RKO (cell line): ENCODE measurements around the gene GSG1L.

Source experiments
- DNase-seq: peaks from one replicate; pipeline ENCODE4 v3.0.0-alpha.2; 2016; ENCODE audit warnings: low spot score

GSG1L gene

DNA sequence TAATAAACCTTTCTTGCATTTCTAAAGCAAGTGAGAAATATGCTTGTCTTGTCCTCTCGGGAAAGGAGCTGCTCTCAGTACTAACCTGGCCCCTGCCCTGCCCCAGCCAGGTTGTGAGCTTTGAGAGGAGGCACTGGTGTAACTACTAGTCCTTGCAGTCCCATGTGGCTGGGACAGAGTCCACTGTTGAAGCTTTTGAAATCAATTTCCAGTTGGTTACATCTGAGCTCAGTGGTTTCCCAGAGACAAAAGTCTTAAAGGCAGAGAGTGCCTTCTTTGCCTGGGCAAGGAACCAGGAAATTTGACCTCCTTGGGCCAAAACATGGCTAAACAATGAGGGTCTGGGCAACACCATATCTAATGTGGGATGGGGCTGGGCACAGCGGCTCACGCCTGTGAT lies 48.7 kb downstream of the GSG1L start:
- no peak for DNase-seq

DNA sequence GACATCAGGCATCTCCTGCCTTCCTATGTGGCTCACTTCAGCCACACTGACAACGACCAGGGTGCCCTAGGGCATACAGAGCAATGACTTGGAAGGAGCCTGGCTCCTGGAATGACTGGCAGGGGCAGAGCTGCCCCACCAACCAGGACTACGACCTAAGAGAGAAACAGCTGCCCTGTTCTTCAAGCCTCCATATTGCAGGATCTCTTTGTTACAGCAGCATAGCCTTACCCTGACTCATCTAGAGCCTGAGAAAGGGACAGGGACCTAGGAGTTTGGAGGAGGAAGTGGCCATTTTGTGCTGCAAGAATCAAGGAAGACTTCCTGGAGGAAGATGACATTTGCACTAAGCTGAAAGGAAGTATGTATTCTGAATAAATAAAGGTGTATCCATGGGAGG lies 49.6 kb downstream of the GSG1L start:
- no peak for DNase-seq

DNA sequence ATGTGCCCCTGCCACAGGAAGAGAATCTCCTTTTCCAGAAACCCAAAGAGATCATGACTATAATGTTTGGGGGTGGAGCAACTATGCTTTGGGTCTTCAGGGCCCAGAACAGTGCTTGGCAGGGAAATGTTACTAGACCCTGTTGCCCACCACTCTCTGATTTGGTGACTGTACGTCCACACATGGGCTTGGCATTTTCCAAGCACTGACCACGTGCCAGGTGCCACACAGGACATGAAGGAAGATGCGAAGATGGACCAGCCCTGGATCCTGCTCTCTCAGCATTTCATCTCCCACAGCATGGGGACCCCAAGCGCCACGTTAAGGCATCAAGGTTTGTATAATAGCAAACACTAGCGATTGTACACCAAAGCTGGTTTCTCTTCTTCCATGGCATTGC lies 50.1 kb downstream of the GSG1L start:
- DNase-seq, result no peak

DNA sequence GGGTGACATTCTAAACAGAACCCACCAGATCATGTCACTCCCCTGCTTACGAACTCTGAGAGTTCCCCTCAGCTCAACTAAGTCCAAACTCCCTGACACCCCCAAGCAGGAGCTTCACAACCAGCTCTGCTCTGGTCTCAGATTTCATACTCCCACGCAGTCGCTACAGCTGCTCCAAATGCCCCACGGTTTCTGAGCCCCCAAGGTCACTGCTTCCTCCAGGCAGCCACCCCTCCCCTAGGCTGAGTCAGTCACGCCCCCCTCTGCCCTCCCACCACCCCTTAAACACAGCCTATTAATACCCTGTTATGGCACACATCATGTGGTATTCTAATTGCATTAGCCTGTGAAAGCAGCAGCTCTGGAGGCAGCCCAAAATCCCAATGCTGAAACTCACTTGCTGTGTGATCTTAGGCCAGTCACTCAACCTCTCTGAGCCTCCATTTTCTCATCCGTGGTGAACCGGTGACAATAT lies 51.5 kb downstream of the GSG1L start:
- DNase-seq, result no peak

DNA sequence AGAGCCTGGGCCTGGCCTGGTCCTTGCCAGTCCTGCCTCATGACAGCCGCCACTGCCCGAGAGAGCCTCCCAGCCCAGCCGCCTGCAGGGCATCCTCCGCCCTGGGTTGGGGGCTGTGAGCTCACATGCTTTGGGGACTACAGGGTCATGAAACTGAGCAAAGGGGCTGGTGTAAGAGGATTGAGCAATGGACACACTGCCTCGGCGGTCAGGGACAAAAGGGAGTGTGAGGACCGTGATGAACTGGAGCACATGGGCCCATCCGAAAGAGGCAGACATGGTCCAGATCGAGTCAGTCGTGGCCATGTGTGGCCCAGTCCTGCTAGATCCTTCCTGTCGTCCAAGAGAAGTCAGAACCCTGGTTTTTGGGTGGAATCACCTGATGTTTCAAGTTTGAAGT lies 52.3 kb downstream of the GSG1L start:
- DNase-seq, result no peak

DNA sequence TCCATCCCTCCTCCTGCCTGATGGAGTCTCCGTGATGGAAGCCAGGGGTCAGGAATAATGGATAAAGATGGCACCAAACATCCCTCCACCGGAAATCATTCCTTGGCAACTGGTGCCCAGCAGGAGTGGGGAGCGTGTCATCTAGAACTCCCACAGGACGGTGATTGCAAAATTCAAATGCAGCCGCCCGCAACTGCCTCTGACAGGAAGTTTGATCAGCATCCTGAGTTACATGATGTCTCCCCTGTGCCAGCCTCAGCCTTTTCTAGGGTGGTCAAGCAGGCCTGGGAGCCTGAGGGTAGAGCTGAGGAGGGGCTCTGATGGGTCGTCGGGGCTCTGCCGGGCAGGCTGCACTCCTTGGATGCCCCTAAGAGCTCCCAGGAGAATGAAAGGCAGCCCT lies 52.8 kb downstream of the GSG1L start:
- no peak for DNase-seq

DNA sequence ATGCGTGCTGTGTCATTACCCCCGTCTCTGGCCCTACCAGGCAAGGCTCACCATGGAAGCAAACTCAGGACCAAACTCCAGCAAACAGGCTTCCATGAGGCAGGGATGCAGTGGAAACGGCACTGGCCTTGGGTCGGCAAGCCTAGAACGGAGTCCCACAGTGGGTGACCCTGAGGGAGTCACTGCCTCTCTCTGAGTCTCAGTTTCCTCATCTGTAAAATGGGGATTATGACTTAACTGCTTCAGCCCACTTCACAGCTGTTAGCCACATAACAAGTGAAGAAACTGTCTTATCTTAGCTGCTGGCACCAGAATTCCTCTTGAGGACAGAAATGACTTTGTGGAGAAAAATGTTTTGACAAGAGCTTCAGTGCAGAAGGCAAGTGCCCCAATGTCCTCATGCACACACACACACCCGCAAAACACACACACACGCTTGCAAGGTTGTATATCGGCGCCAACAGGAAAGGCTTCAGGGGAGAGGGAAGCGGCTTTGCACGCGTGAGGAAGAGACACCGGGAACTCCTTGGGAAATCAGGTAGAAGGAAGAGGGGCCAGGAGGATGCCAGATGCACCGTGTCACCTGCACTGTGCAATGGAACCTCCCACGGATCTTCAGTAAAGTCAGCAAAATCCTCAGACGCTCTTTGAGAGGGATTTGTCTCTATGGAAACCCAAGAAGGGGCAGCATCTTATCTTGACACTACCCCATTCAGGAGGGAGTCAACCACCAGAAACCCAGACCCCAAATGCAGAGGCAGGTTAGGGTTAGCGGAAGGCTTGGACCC lies 53.7 kb downstream of the GSG1L start:
- no peak for DNase-seq

DNA sequence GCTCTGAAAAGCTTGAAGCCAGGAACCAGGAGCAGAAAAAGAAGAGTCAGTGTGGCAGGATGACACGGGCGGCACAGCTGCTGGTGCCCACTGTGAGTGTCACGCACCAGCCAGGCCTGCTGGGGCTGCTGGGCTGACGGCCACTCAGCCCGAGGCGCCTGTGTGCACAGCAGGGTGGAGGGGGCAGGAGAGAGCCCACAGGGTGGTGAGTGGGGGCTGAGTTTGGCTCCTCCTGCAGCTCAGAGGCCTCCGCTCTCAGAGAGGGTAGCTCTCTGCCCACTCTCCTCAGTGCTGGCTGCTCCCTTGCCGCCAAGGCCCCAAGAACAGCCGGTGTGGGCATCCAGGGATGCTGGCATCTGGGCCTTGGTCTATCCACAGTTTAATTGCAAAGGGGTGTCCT lies 59.6 kb downstream of the GSG1L start:
- DNase-seq, result no peak

DNA sequence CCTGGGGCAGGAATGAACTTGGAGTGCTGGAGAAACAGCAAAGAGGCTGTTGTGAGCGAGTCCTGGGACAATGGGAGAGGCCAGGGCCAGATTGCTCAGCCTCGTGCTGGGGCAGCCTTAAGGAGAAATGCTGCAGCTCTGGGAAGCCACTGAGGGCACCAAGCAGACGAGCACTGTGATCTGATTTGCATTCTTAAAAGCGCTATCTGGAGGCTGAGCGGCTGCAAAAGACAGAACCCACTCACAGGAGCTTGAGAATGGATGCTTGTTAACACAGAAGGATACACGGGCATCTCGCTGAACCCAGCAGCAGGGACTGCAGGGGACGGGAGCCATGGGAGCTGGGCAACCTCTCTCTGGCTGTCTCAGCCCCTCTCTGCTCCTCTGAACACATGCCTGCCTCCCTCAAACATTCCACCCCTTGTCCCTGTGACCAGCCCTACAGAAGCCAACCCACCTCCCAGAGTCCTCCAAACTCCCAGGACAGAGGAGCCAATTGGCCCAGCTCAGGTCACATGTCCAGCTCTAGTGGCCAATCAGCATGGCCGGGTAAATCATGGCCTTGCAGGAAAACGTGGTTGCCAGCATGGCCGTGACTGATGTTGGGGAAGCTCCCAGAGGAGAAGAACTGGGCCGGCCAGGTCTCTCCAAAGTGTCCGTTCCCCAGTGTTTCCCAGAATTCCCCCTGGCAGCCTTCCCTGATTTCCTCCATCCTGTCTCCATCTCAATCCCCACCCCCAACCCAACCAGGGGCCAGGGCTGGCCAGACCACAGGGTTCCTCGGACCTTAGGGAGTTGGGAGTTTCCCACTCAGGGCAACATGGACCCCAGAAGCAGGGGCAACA lies 60.3 kb downstream of the GSG1L start:
- no peak for DNase-seq

DNA sequence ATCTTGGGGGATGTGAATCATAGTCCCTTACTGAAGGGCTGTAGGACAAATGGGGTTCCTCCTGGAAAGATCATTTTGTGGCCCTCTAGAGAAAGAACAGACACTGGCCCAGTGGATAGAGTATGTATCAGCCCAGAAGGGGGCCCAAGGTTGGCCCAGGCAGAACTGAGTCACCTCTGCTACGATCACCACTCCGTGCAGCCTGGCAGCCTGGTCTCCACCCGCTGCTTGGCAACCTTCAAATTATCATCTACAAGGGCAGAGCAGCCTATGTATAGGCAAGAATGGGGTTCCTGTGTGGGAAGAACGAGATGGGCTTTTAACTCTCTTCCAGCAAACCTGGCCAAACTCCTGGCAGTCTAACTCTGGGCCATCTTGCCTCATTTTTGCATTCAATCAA lies 61.9 kb downstream of the GSG1L start:
- DNase-seq, result no peak

DNA sequence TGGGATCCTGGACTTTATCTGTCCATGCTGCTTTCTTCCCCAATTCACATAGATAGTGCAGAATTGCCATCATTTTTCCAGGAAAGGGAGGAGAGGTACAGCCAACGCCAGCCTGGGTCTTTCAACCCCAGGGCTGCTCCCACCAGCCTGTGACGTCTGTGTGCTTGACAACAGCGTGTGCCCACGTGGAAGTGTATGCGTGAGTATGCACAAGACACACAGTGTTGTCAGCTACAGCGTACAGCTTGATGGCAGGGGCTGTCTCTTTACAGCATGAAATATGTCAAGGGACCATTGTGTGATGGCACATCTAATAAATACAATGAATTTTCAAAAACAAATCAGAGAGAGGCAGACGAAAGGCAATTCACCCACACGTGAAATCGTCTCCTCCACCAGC lies 62.3 kb downstream of the GSG1L start:
- DNase-seq, result no peak

DNA sequence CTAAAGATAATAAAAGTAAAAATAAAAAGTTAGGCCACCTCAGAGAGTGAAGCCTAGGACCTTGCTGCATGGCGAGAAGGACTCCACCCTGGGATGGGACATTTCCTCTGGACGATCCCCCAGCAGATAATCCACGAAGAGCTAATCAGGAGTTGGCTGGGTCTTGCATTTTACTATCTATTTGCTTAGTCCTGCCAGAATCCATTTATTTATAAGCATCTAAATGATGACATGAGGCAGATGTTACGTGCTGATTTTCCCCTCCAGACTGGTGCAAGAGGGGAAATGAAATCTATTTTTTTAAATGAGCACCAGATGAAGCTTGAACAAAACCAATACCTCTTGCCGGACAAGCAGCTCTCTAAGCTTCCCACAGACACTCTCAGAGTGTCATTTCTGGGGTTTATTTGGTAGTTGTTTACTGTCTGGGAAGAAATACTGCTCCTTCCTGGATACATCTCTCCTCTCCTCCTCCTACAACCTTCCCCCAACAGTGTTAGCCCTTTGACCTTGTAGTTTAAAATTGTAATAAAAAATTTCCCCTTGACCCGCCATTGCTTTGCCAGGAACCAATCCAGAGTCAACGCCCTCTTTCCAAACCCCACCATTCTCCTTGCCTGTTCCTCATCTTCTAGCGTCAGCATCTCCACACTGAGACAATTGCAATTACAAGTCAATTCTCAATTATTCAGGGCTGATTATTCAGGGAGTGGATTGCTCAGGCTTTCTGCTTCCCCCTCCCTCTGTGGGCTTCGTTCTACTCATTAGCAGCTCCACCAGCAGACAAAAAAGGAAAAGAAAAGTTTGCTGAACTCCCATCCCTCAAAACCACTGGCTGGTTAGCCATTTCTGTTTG lies 63.0 kb downstream of the GSG1L start:
- DNase-seq, result no peak

DNA sequence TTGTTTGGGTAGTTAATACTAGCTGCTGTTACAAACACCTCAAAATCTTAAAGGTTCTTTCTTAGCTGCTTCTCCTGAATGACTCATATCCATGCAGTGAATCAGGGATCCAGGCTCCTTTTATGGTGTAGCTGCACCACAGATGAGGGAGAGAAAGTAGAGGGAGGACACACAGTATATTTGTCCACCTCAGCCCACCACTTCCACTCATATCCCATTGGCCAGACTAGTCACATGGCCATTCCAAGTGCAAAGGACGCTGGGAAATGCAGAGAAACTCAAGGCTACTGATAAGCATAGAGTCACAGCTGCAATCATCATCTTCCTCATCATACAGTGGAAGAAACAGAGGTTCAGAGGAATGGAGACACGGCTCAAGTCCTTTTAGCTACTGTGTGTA lies 63.8 kb downstream of the GSG1L start:
- peak; percentile 47 for DNase-seq

DNA sequence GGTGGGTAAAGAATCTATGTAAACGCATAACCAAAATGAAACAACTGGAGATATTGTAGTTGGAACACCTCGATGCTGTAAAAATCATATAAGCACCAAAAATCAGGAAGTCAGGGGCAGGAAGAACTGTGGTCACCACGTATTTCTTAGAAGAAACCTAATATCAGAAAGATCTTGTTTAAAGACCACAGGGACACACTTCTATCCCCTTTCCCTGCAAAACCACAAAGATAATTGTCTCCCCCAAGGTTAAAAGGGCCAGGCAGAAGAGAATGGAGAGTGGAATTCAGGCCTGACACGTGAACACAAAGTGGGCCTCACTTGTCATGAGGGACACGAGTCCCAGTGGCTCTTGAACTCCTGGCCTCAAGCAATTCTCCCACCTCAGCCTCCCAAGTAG lies 68.1 kb downstream of the GSG1L start:
- no peak for DNase-seq

DNA sequence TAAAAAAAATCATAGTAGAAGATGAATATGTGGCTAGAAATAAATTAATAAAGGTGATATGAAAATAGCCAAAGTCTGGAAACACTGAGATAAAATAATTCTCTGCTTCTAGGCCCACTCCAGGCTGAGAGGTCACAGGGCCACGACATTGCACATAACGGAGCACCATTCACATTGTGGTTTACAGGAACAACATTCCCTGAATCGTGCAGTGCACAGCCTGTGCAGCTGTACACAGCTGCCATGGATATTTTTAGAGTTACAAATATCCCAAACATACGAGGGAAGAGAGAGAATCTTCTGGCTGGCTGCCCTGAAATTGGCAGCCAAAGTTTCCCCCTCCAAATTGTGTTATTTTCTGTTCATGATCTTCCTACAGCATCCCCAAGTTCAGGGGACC lies 68.8 kb downstream of the GSG1L start:
- DNase-seq, result no peak

DNA sequence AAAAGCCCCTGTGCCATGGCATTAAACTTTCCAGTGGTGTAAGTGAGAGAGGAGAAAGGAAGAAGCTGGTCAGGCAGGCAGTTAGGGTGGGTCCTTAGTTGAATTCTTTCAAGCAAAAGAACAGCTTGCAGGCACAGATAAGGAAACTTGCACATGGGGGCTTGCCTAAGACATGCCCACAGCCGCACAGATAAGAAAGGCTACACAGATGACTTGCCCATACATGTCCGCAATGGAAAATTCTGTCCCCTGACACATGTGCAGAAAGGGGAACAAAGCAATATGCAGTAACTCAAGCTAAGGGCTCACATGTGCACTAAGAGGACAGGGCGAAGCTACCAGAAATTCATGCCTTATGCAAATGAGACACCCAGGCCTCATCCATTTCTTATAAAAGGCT lies 69.9 kb downstream of the GSG1L start:
- DNase-seq, result no peak

DNA sequence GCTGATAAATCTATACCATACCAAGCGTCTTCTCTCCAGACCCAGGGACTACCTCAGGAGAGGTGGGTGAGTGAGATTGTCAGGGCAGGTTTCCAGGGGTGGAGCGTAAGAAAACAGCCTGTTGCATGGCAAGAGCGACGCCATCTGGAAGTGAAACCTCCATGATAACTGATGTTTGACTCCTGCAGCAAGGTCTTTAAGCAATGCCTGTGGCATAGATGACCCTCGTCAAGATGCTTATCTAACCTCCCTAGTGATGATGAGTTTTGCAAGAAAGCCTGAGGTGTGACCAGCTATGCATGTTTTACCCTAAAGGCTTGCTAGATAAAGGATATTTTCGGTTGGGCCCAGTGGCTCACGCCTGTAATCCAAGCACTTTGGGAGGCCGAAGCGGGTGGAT lies 71.6 kb downstream of the GSG1L start:
- DNase-seq, result no peak

DNA sequence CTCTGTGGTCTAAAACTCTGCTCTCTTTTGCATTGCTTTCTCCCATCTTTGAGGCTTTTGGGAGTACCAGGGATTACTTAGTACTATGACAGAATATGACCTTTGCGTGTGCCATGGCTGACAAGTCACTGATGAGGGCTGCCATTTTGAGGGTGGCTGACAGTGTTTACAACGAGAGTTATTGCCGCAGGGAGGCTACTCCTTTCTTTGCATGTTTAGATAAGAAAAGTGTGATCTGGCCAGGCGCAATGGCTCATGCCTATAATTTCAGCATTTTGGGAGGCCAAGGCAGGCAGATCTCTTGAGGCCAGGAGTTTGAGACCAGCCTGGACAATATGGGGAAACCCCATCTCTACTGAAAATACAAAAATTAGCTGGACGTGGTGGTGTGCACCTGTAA lies 77.5 kb downstream of the GSG1L start:
- DNase-seq, result no peak

DNA sequence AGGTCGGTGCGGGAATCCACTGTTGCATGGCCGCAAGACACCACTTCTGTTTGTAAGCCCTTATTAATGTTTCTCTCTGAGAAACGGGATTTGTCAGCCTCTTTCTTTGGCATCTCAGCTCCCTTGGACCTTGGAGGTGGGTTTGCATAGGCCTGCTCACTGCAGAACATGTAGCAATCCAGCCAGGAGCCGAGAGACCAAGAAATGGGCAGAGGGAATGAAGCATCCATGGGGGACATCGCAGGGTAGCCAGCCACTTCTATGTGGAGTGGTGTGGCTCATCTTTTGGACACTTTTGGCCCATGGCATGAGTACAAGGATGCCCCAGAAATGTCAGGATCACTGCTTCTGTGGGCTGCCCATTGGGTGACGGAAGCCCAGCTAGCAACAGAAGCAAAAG lies 79.4 kb downstream of the GSG1L start:
- DNase-seq, result no peak

DNA sequence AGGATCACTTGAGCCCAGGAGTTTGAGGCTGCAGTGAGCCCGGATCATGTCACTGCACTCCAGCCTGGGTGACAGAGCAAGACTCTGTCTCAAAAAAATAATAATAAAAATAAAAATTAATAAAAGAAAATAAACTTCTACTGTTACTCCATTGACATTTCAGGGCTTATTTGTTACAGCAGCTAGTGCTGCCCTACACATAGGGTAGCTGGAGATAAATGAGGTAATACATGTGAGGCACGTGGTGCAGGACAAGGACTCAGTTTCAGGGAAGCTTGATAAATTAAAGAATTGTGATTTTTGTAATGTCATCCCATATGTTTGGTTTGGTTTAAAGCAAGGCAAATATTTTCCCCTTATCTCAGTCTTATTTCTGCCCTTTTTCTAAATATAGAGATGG lies 80.3 kb downstream of the GSG1L start:
- no peak for DNase-seq

DNA sequence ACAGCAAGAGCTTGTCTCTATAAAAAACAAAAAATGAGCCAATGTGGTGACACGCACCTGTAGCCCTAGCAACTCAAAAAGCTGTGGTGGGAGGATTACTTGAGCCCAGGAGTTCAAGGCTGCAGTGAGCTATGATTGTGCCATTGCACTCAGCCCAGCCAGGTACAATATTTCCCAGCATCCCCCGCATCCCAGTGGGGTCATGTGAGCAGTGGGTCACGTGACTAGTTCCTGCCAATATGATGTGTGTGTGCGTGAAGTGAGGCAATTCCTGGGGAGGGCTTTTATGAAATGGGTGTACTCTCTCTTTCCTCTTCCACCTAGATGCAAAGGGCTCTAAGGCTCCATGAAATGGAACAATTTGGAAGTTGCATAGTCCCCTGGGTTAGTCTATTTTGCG lies 81.3 kb downstream of the GSG1L start:
- no peak for DNase-seq

DNA sequence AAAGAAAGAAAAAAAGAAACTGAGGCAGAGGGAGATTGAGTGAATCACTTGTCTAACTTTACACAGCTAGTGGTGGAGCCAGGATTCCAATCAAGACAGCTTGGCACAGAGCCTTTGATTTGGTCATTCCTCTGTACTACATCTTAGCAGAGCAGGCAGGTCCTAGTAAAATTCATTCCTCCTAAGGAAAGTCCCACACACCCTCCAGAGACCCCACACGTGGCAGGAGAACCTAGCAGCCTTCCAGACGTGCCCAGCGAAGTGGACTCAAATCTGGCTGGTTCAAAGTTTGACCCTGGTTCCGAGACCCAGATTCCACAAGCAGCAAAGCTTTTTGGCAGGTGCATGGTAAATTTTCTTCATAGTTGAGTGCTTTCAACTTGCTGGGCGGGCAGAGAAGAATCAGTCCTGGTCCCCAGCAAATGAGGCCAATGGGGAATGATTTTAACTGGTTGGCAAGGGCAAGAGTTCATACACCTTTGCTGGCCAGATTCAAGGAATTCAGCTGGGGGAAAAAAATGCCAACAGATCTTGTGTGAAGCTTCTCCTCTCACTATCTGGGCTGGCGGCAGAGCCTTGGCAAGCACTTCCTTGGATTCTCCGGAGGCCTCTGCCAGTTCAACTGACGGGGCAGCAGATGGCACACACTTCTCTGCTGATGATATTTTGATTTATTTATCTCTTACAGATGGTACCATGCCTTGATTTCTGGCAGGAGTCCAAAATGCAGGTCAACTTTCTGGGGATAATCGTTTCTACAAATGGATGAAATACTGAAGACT lies 82.4 kb downstream of the GSG1L start:
- DNase-seq, result no peak
